ENCODE data around the gene DDX24.

DDX24 gene

GRCh38 chr14:94021001-94021400, 60.0 kb downstream of the DDX24 start:
- no peak for TF ChIP-seq TCF12 (IDR thresholded peaks at IDR 0.05; ENCODE audit: low read depth)
- TF ChIP-seq CREB1 (IDR thresholded peaks at IDR 0.05; ENCODE audit: low read depth): no peak
- TF ChIP-seq CEBPB (IDR thresholded peaks at IDR 0.05): no peak
- TF ChIP-seq MAX (IDR thresholded peaks at IDR 0.05): no peak
- TF ChIP-seq FOXM1 (IDR thresholded peaks at IDR 0.05; ENCODE audit: borderline replicate concordance, low read depth): no peak
- no peak for TF ChIP-seq TAF1 (IDR thresholded peaks at IDR 0.05; ENCODE audit: low read depth)
- TF ChIP-seq, protein P1, sequence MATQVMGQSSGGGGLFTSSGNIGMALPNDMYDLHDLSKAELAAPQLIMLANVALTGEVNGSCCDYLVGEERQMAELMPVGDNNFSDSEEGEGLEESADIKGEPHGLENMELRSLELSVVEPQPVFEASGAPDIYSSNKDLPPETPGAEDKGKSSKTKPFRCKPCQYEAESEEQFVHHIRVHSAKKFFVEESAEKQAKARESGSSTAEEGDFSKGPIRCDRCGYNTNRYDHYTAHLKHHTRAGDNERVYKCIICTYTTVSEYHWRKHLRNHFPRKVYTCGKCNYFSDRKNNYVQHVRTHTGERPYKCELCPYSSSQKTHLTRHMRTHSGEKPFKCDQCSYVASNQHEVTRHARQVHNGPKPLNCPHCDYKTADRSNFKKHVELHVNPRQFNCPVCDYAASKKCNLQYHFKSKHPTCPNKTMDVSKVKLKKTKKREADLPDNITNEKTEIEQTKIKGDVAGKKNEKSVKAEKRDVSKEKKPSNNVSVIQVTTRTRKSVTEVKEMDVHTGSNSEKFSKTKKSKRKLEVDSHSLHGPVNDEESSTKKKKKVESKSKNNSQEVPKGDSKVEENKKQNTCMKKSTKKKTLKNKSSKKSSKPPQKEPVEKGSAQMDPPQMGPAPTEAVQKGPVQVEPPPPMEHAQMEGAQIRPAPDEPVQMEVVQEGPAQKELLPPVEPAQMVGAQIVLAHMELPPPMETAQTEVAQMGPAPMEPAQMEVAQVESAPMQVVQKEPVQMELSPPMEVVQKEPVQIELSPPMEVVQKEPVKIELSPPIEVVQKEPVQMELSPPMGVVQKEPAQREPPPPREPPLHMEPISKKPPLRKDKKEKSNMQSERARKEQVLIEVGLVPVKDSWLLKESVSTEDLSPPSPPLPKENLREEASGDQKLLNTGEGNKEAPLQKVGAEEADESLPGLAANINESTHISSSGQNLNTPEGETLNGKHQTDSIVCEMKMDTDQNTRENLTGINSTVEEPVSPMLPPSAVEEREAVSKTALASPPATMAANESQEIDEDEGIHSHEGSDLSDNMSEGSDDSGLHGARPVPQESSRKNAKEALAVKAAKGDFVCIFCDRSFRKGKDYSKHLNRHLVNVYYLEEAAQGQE (IDR thresholded peaks at IDR 0.05; ENCODE audit: low read depth): no peak
- TF ChIP-seq NFIC (IDR thresholded peaks at IDR 0.05): no peak
- TF ChIP-seq EP300 (IDR thresholded peaks at IDR 0.05; ENCODE audit: borderline replicate concordance): no peak
- no peak for TF ChIP-seq RAD21 (IDR thresholded peaks at IDR 0.05; ENCODE audit: low read depth)
- TF ChIP-seq EGR1 (IDR thresholded peaks at IDR 0.05): no peak

- TF ChIP-seq YY1 (IDR thresholded peaks at IDR 0.05; ENCODE audit: low read depth): no peak
- TF ChIP-seq TAF1 (IDR thresholded peaks at IDR 0.05; ENCODE audit: low read depth): no peak
- no peak for TF ChIP-seq USF1 (IDR thresholded peaks at IDR 0.05)
- no peak for TF ChIP-seq FOXM1 (IDR thresholded peaks at IDR 0.05; ENCODE audit: borderline replicate concordance, low read depth)
- TF ChIP-seq EGR1 (IDR thresholded peaks at IDR 0.05): no peak
- TF ChIP-seq EP300 (IDR thresholded peaks at IDR 0.05; ENCODE audit: borderline replicate concordance): no peak
- no peak for TF ChIP-seq CREB1 (IDR thresholded peaks at IDR 0.05; ENCODE audit: low read depth)
- TF ChIP-seq RAD21 (IDR thresholded peaks at IDR 0.05; ENCODE audit: low read depth): no peak
- TF ChIP-seq TEAD4 (IDR thresholded peaks at IDR 0.05): no peak
- no peak for TF ChIP-seq TCF12 (IDR thresholded peaks at IDR 0.05; ENCODE audit: low read depth)
- no peak for TF ChIP-seq MAX (IDR thresholded peaks at IDR 0.05)
- TF ChIP-seq CEBPB (IDR thresholded peaks at IDR 0.05): no peak
- TF ChIP-seq, protein P1 (IDR thresholded peaks at IDR 0.05; ENCODE audit: low read depth): no peak
- no peak for TF ChIP-seq ZBTB7A (IDR thresholded peaks at IDR 0.05; ENCODE audit: low read depth)
- TF ChIP-seq NFIC (IDR thresholded peaks at IDR 0.05): no peak
Measured at GRCh38 chr14:94020267-94020666, 60.7 kb downstream of the DDX24 start.

GRCh38 chr14:94019329-94019728, 61.7 kb downstream of the DDX24 start:
- TF ChIP-seq YY1 (IDR thresholded peaks at IDR 0.05; ENCODE audit: low read depth) (no peak), MAX (IDR thresholded peaks at IDR 0.05) (0 out of 2 replicates have a peak, but pooled peaks have one; percentile 19), RAD21 (IDR thresholded peaks at IDR 0.05; ENCODE audit: low read depth) (no peak)

DNA sequence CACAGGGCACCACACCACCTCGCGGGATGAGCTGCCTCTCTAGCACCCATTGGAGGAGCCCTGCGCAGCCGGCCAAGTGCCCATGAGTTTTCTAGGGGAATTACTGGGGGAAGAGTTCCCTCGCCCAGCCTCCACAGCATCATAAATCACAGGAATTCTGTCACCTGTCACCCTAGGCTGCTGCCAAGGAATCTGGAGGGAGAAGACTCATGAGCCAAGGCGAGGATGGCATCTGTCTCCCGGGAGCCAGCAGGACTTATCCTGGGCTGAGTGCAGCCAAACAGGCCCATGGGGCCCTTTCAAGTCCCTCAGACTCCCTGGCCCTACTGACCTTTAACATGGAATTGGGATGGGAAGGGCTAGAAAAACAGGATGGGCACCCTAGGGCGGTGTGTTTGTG, 62.7 kb downstream of the DDX24 start:
- TF ChIP-seq YY1 (IDR thresholded peaks at IDR 0.05; ENCODE audit: low read depth) (no peak), RAD21 (IDR thresholded peaks at IDR 0.05; ENCODE audit: low read depth) (no peak)

DNA sequence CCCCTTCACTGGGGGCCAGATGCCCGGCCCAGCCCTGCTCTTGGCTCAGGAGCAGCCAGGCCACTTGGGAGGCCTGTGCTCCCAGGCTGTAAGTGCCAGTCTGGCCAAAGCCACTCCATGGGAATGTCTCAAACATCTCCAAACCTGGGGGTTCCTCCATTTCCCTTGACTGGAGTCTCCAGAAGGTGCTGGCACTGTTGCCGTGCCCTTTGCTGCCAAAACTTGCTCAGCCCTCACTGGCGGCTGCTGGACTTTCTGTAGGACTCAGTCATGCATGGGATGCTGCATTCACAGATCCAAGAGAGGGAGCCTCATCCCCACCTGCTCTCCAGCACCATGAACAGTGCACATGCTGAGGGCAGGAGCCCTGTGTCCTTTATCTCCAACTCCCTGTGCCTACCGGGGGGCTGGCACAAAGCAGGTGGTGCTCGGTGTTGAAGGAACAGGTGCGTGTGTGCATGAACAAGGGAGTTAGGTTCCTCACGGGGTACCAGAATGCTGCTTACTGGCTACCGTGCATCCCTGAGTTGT, 64.5 kb downstream of the DDX24 start:
- no peak for TF ChIP-seq EGR1 (IDR thresholded peaks at IDR 0.05)
- TF ChIP-seq RAD21 (IDR thresholded peaks at IDR 0.05; ENCODE audit: low read depth): peak; percentile 18; the same call in 1 of the 2 replicates
- no peak for TF ChIP-seq ZBTB7A (IDR thresholded peaks at IDR 0.05; ENCODE audit: low read depth)
- TF ChIP-seq TAF1 (IDR thresholded peaks at IDR 0.05; ENCODE audit: low read depth): no peak
- TF ChIP-seq TCF12 (IDR thresholded peaks at IDR 0.05; ENCODE audit: low read depth): no peak
- no peak for TF ChIP-seq MAX (IDR thresholded peaks at IDR 0.05)
- TF ChIP-seq, protein P1 (IDR thresholded peaks at IDR 0.05; ENCODE audit: low read depth): peak; percentile 64
- TF ChIP-seq EP300 (IDR thresholded peaks at IDR 0.05; ENCODE audit: borderline replicate concordance): no peak
- TF ChIP-seq USF1 (IDR thresholded peaks at IDR 0.05): no peak
- no peak for TF ChIP-seq YY1 (IDR thresholded peaks at IDR 0.05; ENCODE audit: low read depth)

Measured in Ishikawa (cell line).